Stimulated activated CD8-positive, alpha-beta memory T cell treated with anti-CD3 and anti-CD28 coated beads, Interleukin-15, amount 100 ng/mL, for 4 hours (primary cell): ENCODE data around the gene GRK2.
A peak's percentile ranks its signal among the peaks of the same experiment; 100 is the strongest.

ENCODE experiments used
- DNase-seq, 2 donors: peaks; one replicate each; pipeline ENCODE4 v3.0.0-alpha.2; 2020; ENCODE audit warnings: low read depth in 2 of 2

GRK2 gene

DNA sequence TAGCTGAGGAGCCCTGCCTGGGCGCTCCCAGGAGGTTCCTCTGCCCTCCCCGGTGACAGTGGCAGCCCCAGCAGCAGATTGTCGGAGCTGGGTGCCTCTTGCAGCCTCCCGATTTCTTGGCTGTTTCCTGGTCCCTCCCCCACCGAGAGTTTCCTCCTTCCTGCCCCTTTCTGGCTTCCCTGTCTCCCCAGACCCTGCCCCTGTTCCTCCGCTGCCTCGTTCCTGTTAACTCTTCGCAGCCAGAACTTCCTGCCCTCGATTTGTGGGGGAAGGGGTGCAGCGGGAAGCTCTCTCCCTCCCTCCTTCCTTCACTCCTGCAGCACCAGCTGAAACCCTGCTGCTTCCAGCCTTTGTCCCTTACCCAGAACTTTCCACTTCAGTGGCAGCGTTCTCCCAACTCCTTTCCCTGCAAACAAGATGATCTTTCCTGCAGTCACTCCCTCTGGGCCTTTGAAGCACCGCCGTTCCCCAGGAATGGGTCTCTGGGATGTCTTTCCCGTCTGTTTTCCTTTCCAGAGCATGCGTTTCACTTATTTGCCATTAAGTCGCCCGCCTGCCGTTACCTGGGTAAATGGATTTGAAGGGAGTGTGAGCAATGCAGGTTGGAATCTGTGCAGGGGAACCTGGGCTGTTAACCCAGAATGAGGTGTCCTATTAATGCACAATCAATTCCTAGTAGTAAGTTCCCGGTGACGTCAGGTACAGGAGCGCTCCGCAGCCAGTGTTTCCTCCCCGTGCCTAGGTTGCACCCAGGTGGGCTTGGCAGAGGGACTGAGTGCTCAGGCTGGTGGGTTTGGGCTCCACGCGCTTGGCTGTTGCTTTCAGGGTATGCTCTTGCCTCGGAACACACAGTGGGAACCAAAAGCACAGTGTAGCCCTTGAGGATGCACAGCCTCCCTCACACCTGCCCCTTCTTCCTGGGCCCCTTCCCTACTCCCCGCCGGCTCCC is 4.3 kb downstream of the GRK2 start:
- no peak for DNase-seq

DNA sequence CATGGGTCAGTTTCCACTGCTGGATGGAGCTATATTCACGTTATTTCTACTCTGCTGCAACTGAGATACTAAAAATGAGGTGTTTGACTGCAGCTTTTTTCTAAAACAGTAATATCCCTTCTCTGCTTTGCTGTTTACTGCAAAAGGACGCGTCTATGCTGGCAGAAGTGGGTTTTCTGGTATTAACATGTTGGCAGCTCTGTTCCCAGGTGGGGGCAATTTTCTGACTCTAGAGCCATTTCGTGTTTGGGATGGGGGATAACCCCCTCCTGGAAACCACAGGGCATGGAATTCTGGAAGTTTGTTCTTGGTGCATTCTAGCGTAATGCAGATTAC is 4.9 kb downstream of the GRK2 start:
- DNase-seq: no peak

DNA sequence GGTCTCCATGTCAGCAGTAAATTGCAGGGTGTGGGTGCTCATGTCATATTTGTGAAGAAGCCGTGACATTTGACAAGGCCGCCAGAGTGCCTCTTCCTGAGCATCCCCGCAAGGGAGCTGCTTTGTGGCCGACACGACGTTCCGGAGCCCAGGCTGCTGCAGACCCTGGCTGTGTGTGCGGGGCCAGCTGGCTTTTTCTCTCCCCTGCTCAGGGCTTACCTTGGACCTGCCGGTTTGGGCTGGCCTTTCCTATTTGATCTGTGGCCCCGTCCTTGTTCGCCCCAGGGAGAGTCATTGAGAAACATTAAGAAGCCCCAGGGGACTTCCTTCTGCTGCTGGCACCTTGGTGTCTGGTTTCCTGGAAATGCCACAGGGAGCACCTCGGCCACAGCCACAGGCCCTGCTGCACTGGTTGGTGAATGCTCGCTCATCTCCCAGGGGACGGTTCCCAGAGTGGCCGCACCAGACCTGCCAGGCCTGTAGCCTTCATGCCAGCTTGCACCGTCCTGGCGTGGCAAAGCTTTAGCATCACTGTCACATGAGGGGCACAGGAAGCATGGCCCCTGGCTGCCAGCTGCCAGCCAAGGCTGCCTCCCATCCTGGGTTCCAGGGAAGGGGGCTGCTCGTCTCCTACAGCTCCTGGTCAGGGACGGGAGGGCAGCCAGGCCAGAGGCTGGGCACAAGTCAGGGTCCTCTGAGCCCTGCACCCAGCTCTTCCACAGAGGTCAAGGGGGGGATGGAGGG is 5.4 kb downstream of the GRK2 start:
- no peak for DNase-seq

DNA sequence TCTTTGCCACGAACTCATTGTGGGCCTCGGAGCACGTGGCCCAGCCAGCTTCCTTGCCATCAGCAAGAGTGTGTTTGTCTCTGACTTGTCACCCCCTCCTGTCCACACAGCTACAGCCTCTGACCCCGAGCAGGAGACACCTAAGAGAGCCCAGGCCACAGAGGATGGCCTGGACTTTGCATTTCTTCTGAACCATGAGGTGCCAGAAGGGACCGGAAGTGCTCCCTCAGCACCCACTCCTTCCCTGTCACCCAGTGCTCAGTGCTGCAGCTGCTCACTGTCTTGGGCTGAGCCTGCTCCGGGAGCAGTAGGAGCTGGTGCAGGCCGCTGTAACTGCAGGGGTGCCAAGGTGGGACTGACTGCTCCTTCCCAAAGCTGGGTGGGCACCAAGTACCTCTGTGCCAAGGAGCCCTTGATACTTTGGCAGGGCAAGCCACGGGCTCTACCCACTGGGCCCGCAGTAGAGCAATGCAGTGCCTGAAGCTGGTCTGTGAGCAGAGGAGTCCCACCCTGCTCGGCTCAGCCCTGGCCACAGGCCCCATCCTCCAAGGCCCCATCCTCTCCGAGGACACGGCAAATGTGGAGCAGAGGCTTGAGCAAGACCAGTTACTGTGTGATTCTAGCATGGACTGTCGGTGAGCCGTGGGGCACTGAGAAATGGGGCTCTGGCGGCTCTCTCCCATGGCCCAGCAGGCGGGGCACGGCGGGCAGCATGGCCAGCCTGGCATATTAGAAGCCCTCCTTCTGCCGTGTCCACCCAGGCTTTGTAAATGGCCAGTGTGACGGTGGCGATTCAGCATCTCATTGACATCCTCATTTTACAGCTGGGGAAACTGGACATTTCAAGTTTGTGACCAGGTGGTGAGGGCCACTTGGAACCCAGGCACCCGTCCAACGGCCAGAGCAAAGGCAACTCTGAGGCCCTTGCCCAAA is 6.3 kb downstream of the GRK2 start:
- no peak for DNase-seq

DNA sequence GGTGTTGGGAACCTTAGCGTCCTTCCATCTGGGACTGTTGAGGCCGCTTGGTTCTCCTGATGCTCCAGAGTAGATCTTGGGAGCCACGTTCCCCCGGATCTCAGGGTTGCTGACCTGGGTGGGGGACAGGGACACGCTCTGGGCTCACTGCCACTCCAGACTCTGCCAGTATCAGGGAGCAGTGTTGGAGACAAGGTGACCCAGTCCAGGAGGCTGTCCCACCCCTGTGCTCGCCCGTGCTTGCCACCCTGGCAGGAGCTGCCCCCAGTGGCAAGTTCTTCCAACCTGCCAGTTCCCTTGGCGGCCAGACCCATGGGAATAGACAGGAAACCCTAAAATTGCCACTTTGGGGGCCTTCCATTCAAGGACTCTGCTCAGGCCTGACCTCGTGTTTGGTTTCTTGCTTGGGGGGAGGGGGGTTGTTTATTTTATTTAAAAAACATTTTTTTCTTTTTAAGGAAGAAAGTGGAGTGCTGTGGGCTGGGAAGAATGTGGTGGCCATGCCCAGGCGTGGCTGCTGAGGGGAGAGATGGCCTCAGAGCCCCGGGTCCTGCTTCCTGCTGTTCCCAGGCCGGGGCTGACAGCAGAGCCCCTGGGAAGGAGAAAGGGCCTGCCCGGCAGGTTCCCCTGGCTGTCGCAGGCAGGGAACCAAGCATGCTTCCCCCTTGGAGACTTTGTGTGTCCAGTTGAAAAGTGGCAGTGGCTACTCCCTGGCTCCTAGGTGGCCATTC is 7.2 kb downstream of the GRK2 start:
- no peak for DNase-seq

DNA sequence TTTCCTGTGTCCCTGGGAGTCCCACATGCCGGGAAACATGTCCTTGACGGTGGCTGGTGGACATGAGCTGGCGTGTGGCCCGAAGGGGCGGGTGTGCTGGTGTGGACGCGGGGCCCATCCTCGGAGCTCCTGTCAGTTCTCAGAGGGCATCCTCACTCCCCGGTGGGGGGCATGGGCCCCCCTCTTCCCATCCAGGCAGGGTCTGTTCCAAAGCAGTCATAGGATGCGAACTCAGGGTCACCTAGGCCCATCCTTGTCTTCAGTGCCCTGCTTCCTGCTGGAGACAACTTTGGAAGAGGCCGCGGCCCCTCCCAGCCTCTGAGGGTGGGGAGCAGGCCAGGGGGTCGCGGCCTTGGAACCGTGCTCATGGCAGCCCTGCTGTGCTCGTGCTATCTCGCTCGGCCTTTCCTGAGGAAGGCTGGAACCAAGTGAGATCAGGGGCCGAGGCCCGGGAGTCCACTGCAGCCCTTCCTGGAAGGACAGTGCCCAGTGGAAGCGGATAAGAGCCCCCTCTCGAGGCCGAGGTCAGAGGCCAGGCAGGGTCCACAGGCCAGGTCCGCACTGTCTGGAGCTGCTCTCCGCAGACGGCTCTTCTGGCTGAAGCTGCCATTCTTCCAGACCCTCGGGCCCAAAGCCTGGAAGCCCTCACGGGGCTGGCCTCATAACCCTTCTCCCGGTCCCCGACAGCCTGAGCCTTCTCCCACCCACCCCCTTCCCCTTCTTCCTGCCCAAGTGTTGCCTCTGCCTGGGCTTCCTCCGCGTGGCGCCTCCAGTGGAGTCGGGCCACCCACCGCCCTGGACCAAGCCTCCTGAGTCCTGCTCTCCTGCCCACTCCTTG is 8.7 kb downstream of the GRK2 start:
- no peak for DNase-seq

DNA sequence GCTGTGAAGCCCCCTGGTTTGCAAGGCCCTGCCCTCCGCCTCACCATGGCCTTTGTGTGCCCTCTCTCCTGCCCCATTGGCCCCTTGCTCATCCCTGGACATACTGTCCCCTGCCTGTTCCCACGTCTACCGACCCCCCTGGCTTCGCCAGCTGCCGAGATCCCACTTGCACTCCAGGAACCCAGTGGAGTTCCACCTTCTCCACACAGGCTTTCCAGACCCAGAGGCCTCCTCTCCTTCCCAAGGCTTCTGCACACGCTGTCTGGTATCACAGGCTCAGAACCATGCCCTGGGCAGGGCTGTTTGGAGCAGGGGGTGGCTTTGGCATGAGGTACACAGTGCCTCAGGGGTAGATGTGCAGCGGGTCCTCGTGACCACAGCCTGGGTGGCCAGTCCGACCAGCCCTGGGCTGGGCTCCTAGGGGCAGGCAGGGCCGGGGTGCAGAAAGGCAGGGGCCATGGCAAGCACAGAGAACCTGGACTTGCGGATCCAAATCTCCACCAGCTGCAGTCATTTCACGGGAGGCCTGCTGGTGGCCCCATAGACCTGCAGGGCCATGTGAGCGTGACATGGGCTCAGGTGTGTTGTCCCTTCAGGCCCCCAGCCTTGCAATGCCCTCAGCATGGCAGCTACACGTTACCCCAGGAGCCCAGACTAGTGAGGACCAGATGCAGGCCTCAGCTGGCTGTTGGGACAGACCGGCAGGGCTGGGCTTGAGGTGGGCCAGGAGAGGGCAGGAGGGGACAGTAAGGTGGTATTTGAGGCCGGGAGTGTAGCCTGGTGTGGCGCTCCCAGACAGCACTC is 9.5 kb downstream of the GRK2 start:
- DNase-seq: no peak

DNA sequence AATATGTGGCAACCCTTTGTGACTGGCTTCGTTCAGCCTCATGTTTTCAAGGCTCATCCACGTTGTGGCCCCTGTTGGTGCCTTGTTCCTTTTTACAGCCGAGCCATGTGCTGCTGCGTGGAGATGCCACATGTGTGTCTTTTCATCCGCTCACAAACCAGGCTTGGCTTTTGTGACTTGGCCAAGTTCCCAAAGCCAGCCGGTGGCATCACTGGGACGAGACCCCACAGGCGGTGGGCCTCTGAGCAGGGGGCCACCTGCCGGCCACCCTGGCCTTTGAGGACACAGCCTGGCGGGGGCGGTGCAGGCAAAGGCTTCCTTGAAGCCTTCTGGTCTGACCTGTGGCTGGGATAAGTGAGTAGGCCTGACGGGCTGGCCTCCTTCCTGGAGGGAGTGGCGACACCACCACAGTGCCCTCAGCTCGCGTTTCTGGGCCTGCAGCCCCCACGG is 10.5 kb downstream of the GRK2 start:
- DNase-seq: no peak

DNA sequence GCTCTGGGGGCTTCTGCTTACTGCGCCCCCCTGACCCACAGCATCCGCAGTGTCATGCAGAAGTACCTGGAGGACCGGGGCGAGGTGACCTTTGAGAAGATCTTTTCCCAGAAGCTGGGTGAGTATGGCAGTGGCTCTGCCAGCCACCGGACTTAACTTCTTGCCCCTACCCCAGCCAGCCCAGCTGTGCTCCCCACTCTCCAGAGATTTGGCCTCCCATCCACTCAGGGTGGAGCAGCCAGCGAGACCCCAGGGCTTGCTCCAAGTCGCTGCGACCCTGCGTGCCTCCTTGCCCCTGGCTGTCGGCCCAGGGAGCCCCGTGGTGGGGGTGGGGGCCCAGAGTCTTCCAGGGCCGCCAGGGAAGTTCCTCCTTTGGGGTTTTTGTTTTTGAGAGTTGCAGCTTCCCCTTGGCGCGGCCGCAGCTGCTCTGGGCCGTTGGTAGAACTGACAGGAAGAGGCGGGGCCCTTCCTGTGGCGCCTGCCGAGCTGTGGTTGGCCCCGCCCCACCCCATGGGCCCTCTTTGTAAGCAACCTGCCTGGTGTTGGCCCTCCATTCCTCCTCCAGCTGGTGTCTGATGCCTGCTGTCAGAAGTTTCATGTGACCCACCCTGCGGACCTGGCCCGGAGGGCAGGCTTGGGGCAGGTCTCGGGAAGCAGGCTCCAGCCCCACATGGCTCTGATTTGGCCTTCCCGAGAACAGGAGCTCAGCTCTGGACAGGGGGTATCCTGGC is 11.1 kb downstream of the GRK2 start:
- DNase-seq: peak; percentile 76 to 77

DNA sequence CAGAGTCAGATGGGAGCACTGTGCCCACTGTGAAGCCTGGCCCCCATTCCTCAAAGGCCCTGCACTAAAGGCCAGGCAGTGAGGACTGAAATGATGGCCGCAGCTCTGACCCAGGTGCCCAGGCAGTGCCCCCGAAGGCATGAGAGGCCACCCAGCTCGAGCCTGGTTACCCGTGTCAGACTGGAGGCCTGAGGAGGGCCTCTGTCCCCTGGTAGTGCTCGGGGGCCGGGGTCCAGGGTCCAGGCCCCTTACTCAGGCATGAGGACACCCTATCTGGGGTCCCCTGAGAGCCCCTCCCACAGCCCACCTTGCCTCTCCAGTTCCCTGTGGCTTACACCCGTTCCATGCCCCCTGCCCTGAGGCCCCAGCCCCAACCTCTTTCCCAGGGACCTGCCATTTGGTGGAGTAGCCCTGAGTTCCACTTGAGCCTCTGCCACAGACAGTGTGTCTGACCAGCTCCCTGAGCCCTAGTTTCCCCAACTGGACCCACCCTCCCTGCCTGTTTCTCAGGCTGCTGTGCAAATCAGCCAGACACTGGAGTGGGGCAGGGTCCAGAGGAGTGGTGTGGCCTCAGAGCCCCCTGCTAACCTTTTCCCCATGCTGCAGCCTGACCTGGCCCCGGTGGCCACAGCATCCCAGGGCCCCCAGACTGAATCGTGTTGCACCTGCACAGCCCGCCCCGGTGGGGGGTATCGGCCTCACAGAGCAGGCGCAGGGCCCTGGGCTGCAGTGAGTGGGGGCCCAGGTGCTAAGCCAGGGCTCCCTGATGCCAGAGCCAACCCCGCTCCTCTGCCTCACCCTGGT is 12.1 kb downstream of the GRK2 start:
- no peak for DNase-seq

DNA sequence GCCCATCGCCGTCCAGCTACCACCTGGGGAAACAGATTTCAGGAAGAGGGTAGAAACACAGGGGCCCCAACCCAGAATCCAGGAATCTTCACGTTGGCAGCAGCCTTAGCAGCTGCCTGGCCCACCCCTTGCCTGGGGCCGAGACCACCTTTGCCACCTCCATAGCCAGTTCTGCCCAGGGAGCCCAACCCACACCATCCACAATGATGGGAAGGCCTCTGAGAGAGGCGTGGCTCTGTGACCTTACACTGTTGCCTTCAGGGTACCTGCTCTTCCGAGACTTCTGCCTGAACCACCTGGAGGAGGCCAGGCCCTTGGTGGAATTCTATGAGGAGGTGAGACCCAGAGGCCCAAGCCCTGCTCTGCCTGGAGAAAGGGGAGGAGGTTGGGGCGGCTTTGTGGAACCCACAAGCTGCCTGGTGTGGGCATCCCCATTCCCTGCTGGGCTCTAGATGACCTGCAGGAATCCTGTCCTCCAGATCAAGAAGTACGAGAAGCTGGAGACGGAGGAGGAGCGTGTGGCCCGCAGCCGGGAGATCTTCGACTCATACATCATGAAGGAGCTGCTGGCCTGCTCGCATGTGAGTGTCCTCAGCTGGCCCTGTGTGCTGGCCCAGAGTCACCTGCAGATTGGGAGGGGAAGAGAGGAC is 12.8 kb downstream of the GRK2 start:
- DNase-seq: no peak

DNA sequence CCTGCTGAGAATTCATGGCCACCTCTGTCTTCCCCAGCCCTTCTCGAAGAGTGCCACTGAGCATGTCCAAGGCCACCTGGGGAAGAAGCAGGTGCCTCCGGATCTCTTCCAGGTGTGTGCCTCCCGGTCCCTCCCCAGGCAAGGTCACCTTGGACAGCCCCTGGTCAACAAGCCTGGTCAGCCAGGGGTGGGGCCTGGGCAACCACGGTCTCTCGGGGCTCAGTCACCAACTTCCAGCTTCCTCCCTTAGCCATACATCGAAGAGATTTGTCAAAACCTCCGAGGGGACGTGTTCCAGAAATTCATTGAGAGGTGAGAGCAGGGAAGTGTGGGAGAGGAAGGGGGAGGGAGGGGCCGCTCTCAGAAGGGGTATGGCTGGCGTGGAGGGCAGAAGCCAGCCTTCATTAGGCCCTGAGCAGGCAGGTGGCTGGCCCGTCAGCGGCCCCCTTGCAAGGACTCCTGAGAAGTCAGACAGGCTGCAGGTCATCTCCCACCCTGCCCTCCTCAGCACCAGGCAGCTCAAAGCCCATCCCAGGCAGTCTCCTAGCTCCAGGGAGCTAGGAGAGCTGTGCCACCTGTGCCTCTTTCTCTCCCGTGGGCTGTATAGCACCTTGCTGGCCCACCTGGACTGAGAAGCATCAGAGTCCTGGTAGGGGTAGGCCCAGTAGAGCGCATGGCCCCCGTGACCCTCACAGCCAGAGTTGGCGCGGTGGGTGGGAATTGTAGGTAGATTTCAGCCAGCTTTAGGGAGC is 13.5 kb downstream of the GRK2 start:
- no peak for DNase-seq

DNA sequence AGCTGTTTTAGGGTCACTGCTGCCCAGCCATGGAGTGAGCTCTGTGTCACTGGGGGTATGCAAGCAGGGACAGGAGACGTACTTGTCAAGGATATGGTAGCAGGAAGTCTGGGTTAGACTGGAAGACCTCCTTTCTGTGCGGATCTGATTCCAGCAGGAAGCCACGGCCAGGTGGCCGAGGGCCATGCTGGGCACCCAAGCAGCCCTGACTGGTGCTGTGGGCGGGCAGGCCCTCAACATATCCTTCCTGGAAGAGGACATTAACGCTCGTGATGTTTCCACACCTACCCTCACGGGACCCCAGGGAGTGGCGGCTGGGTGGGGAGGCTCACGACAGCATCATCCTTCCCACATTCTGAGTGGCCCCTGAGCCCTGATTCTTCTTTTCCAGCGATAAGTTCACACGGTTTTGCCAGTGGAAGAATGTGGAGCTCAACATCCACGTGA is 14.1 kb downstream of the GRK2 start:
- DNase-seq: no peak

DNA sequence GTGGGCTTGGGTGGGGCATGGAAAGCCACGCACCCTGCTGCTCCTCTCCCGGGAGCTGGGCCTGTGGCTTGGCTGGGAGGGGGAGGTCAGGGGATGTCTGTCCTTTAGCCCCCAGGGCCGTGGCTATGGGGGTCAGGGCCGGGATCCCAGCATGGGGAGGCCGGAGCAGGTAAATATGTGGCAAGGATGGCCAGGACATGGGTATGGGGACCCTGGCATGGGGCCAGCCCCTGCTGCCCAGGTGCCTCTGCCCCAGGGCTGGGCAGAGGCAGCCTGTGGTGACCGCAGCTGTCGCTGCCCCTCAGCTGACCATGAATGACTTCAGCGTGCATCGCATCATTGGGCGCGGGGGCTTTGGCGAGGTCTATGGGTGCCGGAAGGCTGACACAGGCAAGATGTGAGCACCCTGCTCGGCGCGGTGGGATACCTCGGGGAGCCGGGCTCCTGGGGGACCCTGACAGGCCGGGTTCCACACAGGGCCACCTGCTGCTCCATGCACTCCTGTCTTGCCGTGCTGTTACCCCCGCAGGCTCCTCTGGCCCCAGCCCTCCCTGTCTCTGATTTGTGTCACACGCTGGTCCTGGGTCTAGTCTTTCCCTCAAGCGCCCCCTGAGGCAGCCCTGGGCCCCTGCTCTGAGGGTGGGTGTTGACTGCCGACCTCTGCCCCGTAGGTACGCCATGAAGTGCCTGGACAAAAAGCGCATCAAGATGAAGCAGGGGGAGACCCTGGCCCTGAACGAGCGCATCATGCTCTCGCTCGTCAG is 14.7 kb downstream of the GRK2 start:
- DNase-seq: no peak

DNA sequence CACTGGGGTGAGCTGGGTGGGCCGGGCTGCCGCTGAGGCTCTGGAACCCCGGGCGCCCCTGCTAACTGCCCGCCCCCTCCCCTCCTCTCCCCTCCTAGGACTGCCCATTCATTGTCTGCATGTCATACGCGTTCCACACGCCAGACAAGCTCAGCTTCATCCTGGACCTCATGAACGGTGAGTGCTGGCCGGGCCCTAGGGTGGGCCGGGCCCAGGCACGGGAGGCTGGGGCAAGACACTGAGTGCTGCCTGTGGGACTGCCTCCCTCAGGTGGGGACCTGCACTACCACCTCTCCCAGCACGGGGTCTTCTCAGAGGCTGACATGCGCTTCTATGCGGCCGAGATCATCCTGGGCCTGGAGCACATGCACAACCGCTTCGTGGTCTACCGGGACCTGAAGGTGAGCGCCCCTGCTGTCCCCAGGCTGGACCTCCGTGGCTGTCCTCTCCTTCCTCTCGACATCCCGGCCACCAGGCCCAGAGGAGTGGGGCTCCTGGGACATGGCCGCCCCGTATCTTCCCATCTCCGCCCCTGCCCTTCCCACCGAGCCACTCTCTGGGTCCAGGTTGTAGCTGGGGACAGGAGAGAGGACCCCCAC is 15.4 kb downstream of the GRK2 start:
- DNase-seq: no peak
